Measurements from ENCODE around the gene ITPR3. TPM values are rescaled to one million over a fixed set of nuclear protein-coding genes. Genes with fewer than 3 reads are reported as not detected.

ITPR3 gene
- total RNA-seq, 2 experiments from 2014 or later, result 56.6 to 83.5 TPM

DNA sequence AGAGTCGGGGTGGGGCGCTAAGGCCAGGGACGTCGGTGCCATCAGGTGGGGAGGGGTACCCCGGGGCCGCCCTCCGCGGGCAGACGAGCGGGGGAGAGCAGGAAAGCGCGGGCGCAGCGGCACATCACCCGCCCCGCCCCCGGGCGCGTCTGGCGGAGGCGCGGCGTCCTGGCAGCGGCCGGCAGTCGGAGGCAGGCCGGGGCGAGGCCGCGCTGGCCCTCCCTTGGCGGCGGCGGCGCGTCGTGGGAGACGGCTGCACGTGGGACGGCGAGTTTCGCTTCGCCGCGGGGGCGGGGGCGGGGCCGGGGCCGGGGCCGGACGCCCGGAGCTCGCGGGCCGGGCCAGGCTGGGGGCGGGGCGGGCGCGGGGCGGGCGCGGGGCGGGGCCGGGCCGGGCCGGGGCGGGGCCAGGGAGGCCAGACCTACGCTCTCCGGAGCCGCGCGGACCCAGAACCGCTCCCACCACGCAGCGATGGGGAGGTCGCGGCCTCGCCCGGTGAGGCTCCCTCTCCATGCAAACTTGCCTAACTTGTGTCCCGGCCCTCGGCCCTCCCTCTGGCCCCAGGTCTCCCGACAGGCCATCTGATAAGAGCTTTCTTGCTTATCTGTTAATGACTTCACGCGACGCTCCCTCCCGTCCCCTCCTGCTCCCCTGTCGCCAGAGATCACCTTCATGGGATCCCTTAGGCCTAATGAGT lies 12.5 kb downstream of the ITPR3 start:
- no peak overlapping the region for H3K27ac ChIP-seq (ENCODE audit: low read depth, low read length, poor library complexity, severe bottlenecking)
- no peak for TF ChIP-seq EZH2phosphoT487 (IDR thresholded peaks at IDR 0.05; ENCODE audit: borderline replicate concordance, low read depth, low read length)
- TF ChIP-seq, protein P1, sequence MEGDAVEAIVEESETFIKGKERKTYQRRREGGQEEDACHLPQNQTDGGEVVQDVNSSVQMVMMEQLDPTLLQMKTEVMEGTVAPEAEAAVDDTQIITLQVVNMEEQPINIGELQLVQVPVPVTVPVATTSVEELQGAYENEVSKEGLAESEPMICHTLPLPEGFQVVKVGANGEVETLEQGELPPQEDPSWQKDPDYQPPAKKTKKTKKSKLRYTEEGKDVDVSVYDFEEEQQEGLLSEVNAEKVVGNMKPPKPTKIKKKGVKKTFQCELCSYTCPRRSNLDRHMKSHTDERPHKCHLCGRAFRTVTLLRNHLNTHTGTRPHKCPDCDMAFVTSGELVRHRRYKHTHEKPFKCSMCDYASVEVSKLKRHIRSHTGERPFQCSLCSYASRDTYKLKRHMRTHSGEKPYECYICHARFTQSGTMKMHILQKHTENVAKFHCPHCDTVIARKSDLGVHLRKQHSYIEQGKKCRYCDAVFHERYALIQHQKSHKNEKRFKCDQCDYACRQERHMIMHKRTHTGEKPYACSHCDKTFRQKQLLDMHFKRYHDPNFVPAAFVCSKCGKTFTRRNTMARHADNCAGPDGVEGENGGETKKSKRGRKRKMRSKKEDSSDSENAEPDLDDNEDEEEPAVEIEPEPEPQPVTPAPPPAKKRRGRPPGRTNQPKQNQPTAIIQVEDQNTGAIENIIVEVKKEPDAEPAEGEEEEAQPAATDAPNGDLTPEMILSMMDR (conservative IDR thresholded peaks at IDR 0.05; ENCODE audit: low read length), result no peak
- peaks cover 76% of the 10 kb centered on the region for H3K36me3 ChIP-seq (ENCODE audit: insufficient read depth, low read length)
- peak overlapping the region; percentile 60 for H3K4me3 ChIP-seq (ENCODE audit: low read depth, low read length, poor library complexity, severe bottlenecking)
- H3K9me3 ChIP-seq (ENCODE audit: low read length), result no peaks in the 10 kb centered on the region
- intact Hi-C loops (cut with micrococcal nuclease; ENCODE audit: unreplicated experiment), result no loop called here
- H3K4me2 ChIP-seq (ENCODE audit: low read length), result peak overlapping the region; percentile 86
- peaks cover 53% of the 10 kb centered on the region for H3K4me1 ChIP-seq (ENCODE audit: insufficient read depth, low read length, poor library complexity, severe bottlenecking)
- ChIA-PET POLR2A (interaction anchor here (1.1 kb wide), 1 partner anchor 77 kb away, joined by 5 read pairs; the partner anchor contains the start of gene UQCC2), CTCF (ENCODE audit: unreplicated experiment) (interaction anchor here (0.6 to 1.2 kb wide), 2 partner anchors 12 to 48 kb away, joined by 3 to 5 read pairs; partner anchors contain the start of gene ITPR3)
- no TSS peak for BruUV-seq (replicated peaks)
- H3K9me2 ChIP-seq (ENCODE audit: insufficient read depth, low read length), result no peaks in the 10 kb centered on the region
- H4K20me1 ChIP-seq (ENCODE audit: insufficient read depth, low read length), result peaks cover 35% of the 10 kb centered on the region
- H2AFZ ChIP-seq (ENCODE audit: low read length), result no peak overlapping the region
- peak; percentile 44 for DNase-seq (ENCODE audit: low spot score)
- H3K79me2 ChIP-seq (ENCODE audit: insufficient read depth, low read depth, low read length), result peaks cover 90% of the 10 kb centered on the region

- H3K36me3 ChIP-seq (ENCODE audit: insufficient read depth, low read length), result peaks cover 75% of the 10 kb centered on the region
- no peak overlapping the region for H2AFZ ChIP-seq (ENCODE audit: low read length)
- peak overlapping the region; percentile 86 for H3K4me2 ChIP-seq (ENCODE audit: low read length)
- no peak overlapping the region for H3K27ac ChIP-seq (ENCODE audit: low read depth, low read length, poor library complexity, severe bottlenecking)
- intact Hi-C loops (cut with micrococcal nuclease; ENCODE audit: unreplicated experiment), result no loop called here
- peaks cover 49% of the 10 kb centered on the region for H3K4me1 ChIP-seq (ENCODE audit: insufficient read depth, low read length, poor library complexity, severe bottlenecking)
- peaks cover 88% of the 10 kb centered on the region for H3K79me2 ChIP-seq (ENCODE audit: insufficient read depth, low read depth, low read length)
- H4K20me1 ChIP-seq (ENCODE audit: insufficient read depth, low read length), result peaks cover 35% of the 10 kb centered on the region
- CTCF ChIA-PET (ENCODE audit: unreplicated experiment), result interaction anchor here (0.6 kb wide), 1 partner anchor 49 kb away, joined by 3 read pairs; no protein-coding TSS in a partner anchor
- POLR2A ChIA-PET, result interaction anchor here (1.1 kb wide), 1 partner anchor 77 kb away, joined by 5 read pairs; the partner anchor contains the start of gene UQCC2
- peak overlapping the region; percentile 60 for H3K4me3 ChIP-seq (ENCODE audit: low read depth, low read length, poor library complexity, severe bottlenecking)
- BruUV-seq (replicated peaks), result no TSS peak
- H3K9me3 ChIP-seq (ENCODE audit: low read length), result no peaks in the 10 kb centered on the region
- DNase-seq (ENCODE audit: low spot score), result no peak
- no peaks in the 10 kb centered on the region for H3K9me2 ChIP-seq (ENCODE audit: insufficient read depth, low read length)
- TF ChIP-seq EZH2phosphoT487 (IDR thresholded peaks at IDR 0.05; ENCODE audit: borderline replicate concordance, low read depth, low read length), result no peak
- TF ChIP-seq, protein P1 (conservative IDR thresholded peaks at IDR 0.05; ENCODE audit: low read length), result no peak
Observed at GRCh38 chr6:33634161-33634727, 13.1 kb downstream of the ITPR3 start.
